HG02610 (cell line): ENCODE data around the gene PLCB2.

Experiments
- ATAC-seq: cut with Tn5 transposase; IDR thresholded peaks from one replicate; pipeline ENCODE4 v1.9.1; 2021; ENCODE audit warnings: mild to moderate bottlenecking, moderate library complexity; ENCODE audit not compliant: unreplicated experiment

PLCB2 gene

GRCh38 chr15:40325700-40326099 is 18.0 kb upstream of the PLCB2 start:
- no peak for ATAC-seq

GRCh38 chr15:40325188-40325587 is 17.5 kb upstream of the PLCB2 start:
- ATAC-seq, result no peak

GRCh38 chr15:40323953-40324937 is 16.5 kb upstream of the PLCB2 start:
- ATAC-seq, result peak; percentile 6

GRCh38 chr15:40323239-40323952 is 15.7 kb upstream of the PLCB2 start, which contains the start of gene INAFM2:
Gene INAFM2, plus strand, starts transcription at chr15:40323692. Its CDS starts 364 bp downstream, at chr15:40324056.
- peak; percentile 87 for ATAC-seq

- ATAC-seq, result no peak
Observed at GRCh38 chr15:40322531-40323238, 14.9 kb upstream of the PLCB2 start.

GRCh38 chr15:40320931-40321371 is 13.2 kb upstream of the PLCB2 start:
- ATAC-seq, result no peak

GRCh38 chr15:40320409-40320808 is 12.7 kb upstream of the PLCB2 start:
- ATAC-seq, result no peak

- no peak for ATAC-seq
Observed at GRCh38 chr15:40317580-40317979, 9.8 kb upstream of the PLCB2 start.

- ATAC-seq, result no peak
Observed at GRCh38 chr15:40316931-40317330, 9.2 kb upstream of the PLCB2 start.

GRCh38 chr15:40314723-40315276 is 7.1 kb upstream of the PLCB2 start:
- ATAC-seq, result no peak

GRCh38 chr15:40313531-40314398 is 6.0 kb upstream of the PLCB2 start:
- ATAC-seq, result no peak

GRCh38 chr15:40312370-40313158 is 4.8 kb upstream of the PLCB2 start:
- no peak for ATAC-seq

GRCh38 chr15:40310993-40311392 is 3.3 kb upstream of the PLCB2 start:
- no peak for ATAC-seq

- no peak for ATAC-seq
Observed at GRCh38 chr15:40310001-40310959, 2.5 kb upstream of the PLCB2 start.

GRCh38 chr15:40309344-40309862 is 1.7 kb upstream of the PLCB2 start:
- ATAC-seq, result no peak

- ATAC-seq, result no peak
Observed at GRCh38 chr15:40306908-40307307, 827 bp downstream of the PLCB2 start.

- no peak for ATAC-seq
Observed at GRCh38 chr15:40306371-40306770, 1.4 kb downstream of the PLCB2 start.

GRCh38 chr15:40305281-40305680 is 2.5 kb downstream of the PLCB2 start:
- ATAC-seq, result no peak
